ENCODE data around the gene DGAT2L6. TPM values are rescaled to one million over a fixed set of nuclear protein-coding genes. Genes with fewer than 3 reads are reported as not detected.

DGAT2L6 gene
- total RNA-seq, 1 experiment from 2014 or later, result not detected

DNA sequence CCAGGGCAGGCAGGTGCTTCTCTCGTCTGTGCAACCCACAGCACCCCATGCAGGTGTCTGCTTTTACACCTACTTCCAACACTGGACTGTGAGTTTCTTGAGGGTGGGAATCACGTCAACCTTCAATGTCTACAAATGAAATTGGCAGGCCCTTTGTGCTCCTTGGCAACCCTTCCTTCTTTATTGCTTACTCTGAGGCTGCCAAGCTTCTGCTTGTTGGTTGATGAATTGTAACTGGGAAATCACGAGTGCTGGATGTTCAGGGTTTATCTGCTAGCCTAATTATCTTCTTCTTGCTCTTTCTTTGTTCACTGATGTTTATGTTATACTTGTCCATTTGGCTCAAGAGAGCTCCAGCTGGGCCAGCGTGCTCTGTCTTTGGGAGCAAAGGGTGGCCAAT is 2.5 kb upstream of the DGAT2L6 start:
- Histone ChIP-seq H2AK5ac (ENCODE audit: insufficient read length, low read length) (no peak overlapping the region), H3K4me2 (ENCODE audit: insufficient read depth, insufficient read length, low read length) (no peak overlapping the region), H3K23me2 (ENCODE audit: insufficient read length, low read depth, low read length, poor library complexity, severe bottlenecking) (no peaks in the 10 kb centered on the region), H3K4me1 (ENCODE audit: insufficient read depth, low read length) (no peaks in the 10 kb centered on the region), H3K18ac (ENCODE audit: insufficient read length, low read depth, low read length) (no peak overlapping the region), H3K79me1 (ENCODE audit: insufficient read depth, low read depth, low read length, poor library complexity, severe bottlenecking) (no peaks in the 10 kb centered on the region), H2AFZ (ENCODE audit: low read length) (no peak overlapping the region), H3T11ph (ENCODE audit: low read length) (no peak overlapping the region), H2BK15ac (ENCODE audit: low read depth, low read length) (no peak overlapping the region), H2BK120ac (ENCODE audit: low read depth, low read length, poor library complexity, severe bottlenecking) (no peak overlapping the region), H3K9ac (ENCODE audit: extremely low read depth, insufficient read length, low read length) (no peak overlapping the region), H3K4ac (ENCODE audit: low read depth, low read length) (no peak overlapping the region), H3K79me2 (ENCODE audit: insufficient read depth, low read length) (no peaks in the 10 kb centered on the region; the same call in 1 of the 2 replicates), H3K23ac (ENCODE audit: insufficient read length, low read depth, low read length) (no peak overlapping the region), H2BK12ac (ENCODE audit: insufficient read length, low read depth, low read length) (no peak overlapping the region), H3K14ac (ENCODE audit: insufficient read depth, low read length) (no peak overlapping the region), H2BK5ac (ENCODE audit: insufficient read length, low read length) (no peak overlapping the region), H2BK20ac (ENCODE audit: low read depth, low read length, poor library complexity, severe bottlenecking) (no peak overlapping the region), H4K8ac (replicated peaks; ENCODE audit: insufficient read length, low read depth, low read length) (no peak overlapping the region), H4K5ac (ENCODE audit: insufficient read length, low read depth, low read length) (no peak overlapping the region), H4K20me1 (ENCODE audit: control insufficient read depth, insufficient read depth, insufficient read length) (no peaks in the 10 kb centered on the region), H3K9me3 (ENCODE audit: control insufficient read depth, low read depth, low read length) (peaks cover 58% of the 10 kb centered on the region), H3K27ac (ENCODE audit: insufficient read length, low read depth, low read length) (no peak overlapping the region), H3K27me3 (ENCODE audit: insufficient read depth, low read length) (no peaks in the 10 kb centered on the region), H3K56ac (ENCODE audit: insufficient read length, low read depth, low read length) (no peak overlapping the region), H4K91ac (ENCODE audit: insufficient read length, low read depth, low read length) (no peak overlapping the region)
- H3K4me1 Mint-ChIP-seq, result peaks cover 37 to 41% of the 10 kb centered on the region in 2 experiments
- TF ChIP-seq, protein P1, sequence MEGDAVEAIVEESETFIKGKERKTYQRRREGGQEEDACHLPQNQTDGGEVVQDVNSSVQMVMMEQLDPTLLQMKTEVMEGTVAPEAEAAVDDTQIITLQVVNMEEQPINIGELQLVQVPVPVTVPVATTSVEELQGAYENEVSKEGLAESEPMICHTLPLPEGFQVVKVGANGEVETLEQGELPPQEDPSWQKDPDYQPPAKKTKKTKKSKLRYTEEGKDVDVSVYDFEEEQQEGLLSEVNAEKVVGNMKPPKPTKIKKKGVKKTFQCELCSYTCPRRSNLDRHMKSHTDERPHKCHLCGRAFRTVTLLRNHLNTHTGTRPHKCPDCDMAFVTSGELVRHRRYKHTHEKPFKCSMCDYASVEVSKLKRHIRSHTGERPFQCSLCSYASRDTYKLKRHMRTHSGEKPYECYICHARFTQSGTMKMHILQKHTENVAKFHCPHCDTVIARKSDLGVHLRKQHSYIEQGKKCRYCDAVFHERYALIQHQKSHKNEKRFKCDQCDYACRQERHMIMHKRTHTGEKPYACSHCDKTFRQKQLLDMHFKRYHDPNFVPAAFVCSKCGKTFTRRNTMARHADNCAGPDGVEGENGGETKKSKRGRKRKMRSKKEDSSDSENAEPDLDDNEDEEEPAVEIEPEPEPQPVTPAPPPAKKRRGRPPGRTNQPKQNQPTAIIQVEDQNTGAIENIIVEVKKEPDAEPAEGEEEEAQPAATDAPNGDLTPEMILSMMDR (conservative IDR thresholded peaks at IDR 0.05), result no peak
- H3K4me3 Mint-ChIP-seq, result no peak overlapping the region
- H3K27ac Mint-ChIP-seq, result no peak overlapping the region
- peaks cover 69 to 88% of the 10 kb centered on the region in 2 experiments for H3K9me3 Mint-ChIP-seq
- no CpG with 5 or more reads among the region's 4 CpGs for WGBS (ENCODE audit: extremely low coverage, insufficient read length, low lambda C conversion rate)
- no peak for DNase-seq
- peaks cover 0 to 5% (median 0%) of the 10 kb centered on the region in 3 experiments; a peak in 4 of 7 replicates for H3K36me3 Mint-ChIP-seq (ENCODE audit: insufficient read depth in 1 of 3, low read depth in 3 of 3)
- peaks cover 2% of the 10 kb centered on the region for H3K27me3 Mint-ChIP-seq (ENCODE audit: low read depth)
